ENCODE data around the gene HSBP1L1. TPM values are rescaled to one million over a fixed set of nuclear protein-coding genes. Genes with fewer than 3 reads are reported as not detected.
A peak's percentile ranks its signal among the peaks of the same experiment; 100 is the strongest.

HSBP1L1 gene
- total RNA-seq, 6 experiments from 2014 or later: 16.8 to 35.1 (median 23.7) TPM

DNA sequence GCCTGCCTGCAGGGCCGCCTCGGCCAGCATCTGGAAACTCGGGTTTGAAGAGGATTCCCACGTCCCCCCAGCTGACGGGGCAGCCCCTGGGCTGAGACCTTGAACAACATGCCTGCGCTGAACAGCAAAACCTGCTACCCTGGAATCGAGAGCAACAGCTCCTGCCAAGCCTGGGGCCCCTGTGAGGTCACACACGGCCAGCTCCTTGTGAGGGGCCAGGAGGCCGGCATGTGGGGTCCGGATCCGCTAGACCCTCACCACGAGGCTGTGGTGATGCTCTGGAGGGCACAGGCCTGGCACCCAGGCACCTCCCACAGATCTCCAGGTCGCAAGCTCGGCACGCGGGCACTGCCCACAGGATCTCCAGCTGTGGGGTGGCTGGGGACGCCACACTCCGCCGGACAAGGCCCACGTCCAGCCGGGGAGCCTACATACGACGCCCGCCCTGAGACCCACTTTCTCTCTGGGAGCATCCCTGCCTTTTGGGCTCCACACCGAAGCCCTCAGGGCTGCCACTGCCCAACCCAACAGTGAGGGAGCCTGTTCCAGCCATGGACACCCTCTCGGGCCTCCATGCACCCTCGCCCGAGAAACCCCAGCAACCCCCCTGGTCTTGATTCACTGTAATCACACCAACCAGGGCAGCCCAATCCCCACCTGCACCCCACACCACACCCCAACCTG lies 47.1 kb upstream of the HSBP1L1 start:
- peaks cover 0 to 42% (median 17%) of the 10 kb centered on the region in 4 donors for H3K36me3 ChIP-seq
- TF ChIP-seq, protein P1, sequence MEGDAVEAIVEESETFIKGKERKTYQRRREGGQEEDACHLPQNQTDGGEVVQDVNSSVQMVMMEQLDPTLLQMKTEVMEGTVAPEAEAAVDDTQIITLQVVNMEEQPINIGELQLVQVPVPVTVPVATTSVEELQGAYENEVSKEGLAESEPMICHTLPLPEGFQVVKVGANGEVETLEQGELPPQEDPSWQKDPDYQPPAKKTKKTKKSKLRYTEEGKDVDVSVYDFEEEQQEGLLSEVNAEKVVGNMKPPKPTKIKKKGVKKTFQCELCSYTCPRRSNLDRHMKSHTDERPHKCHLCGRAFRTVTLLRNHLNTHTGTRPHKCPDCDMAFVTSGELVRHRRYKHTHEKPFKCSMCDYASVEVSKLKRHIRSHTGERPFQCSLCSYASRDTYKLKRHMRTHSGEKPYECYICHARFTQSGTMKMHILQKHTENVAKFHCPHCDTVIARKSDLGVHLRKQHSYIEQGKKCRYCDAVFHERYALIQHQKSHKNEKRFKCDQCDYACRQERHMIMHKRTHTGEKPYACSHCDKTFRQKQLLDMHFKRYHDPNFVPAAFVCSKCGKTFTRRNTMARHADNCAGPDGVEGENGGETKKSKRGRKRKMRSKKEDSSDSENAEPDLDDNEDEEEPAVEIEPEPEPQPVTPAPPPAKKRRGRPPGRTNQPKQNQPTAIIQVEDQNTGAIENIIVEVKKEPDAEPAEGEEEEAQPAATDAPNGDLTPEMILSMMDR (IDR thresholded peaks at IDR 0.05): no peak
- no peak for TF ChIP-seq POLR2A (IDR thresholded peaks at IDR 0.05)
- ATAC-seq (no peak), DNase-seq (peak in 2 of 3 donors; percentile 31 to 41)
- no peaks in the 10 kb centered on the region for H3K9me3 ChIP-seq
- intact Hi-C loops (cut with DNase I): loop anchor here in 1 of 2 donors (10.0 kb wide), 1 partner anchor 117 kb away; the partner anchor contains the start of gene RBFA
- no peaks in the 10 kb centered on the region for H3K4me1 ChIP-seq
- no peak overlapping the region for H3K27ac ChIP-seq
- no peaks in the 10 kb centered on the region for H3K27me3 ChIP-seq
- H3K4me3 ChIP-seq: no peak overlapping the region
- no CpG with 5 or more reads among the region's 28 CpGs for WGBS (ENCODE audit: insufficient coverage, low coverage, low lambda C conversion rate, missing lambda C conversion rate)

DNA sequence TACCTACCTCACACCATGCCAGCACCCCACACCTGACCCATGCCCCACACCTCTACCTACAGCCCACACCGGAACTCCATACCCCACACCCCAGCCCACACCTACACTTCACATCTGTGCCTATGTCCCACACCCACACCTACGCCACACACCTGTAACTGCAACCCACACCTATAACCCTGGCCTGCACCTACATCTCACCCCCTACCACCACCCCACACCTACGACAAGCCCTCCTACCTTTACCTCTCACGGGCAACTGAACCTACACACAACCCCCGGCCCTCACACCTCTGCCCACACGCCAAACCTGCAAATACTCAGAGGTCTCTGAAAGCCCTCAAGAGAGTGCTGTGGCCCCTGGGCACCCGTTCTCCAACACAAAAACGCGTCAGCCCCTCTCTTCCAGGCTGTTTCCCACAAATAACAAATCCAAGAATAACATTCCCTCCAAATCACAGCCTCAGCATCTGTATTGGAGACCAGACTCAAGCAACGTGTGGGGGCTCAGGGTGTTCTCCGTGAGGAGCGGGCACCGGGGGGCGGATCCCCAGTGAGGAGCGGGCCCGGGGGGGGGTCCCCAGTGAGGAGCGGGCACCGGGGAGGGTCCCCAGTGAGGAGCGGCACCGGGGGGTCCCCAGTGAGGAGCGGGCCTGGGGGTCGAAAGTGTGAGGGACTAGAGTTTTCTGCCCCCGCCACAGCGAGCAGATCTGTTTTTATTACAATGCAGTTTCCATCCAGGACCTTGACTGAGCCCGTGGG lies 46.4 kb upstream of the HSBP1L1 start:
- 93% methylated on average over 14 of the region's 25 CpGs for WGBS (ENCODE audit: insufficient coverage, low coverage, low lambda C conversion rate, missing lambda C conversion rate)
- DNase-seq: no peak
- peaks cover 0 to 39% (median 18%) of the 10 kb centered on the region in 4 donors for H3K36me3 ChIP-seq

DNA sequence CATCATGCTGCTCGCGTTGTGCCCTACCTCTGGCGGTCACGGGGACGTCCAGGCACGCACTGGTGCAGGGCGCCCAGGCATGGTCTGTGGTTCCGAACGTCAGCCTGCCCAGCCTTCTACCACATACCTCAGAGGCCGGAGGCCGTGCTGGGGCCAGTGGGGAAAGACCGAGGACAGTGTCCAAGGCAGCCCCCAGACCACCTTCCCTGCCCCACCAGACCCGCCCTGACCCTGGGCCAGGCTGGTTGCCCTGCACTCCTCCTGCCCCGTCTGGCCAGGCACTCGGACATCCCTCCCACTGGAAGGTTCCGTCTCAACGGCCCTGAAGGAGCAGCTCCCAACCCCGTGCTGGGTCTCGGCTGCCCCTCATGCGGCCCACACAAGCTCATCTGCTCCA lies 45.8 kb upstream of the HSBP1L1 start:
- Histone ChIP-seq H3K9me3 (no peaks in the 10 kb centered on the region), H3K36me3 (peaks cover 0 to 41% (median 18%) of the 10 kb centered on the region in 4 donors), H3K4me3 (no peak overlapping the region), H3K27ac (no peak overlapping the region), H3K27me3 (no peaks in the 10 kb centered on the region), H3K4me1 (no peaks in the 10 kb centered on the region)
- peak in 2 of 4 donors; percentile 11 to 18 for ATAC-seq
- peak in 1 of 3 donors; percentile 51 for DNase-seq
- 100% methylated on average over 3 of the region's 20 CpGs for WGBS (ENCODE audit: insufficient coverage, low coverage, low lambda C conversion rate, missing lambda C conversion rate)
- TF ChIP-seq, protein P1 (IDR thresholded peaks at IDR 0.05): no peak
- TF ChIP-seq POLR2A (IDR thresholded peaks at IDR 0.05): no peak
- intact Hi-C loops (cut with DNase I): loop anchor here in 1 of 2 donors (10.0 kb wide), 1 partner anchor 116 kb away; the partner anchor contains the start of gene RBFA

More for the DNA sequence above, 46.4 kb upstream of the HSBP1L1 start:
- Histone ChIP-seq H3K9me3 (no peaks in the 10 kb centered on the region), H3K27me3 (no peaks in the 10 kb centered on the region), H3K4me3 (no peak overlapping the region), H3K27ac (no peak overlapping the region), H3K4me1 (no peaks in the 10 kb centered on the region)
- peak in 1 of 4 donors; percentile 3 for ATAC-seq
- intact Hi-C loops (cut with DNase I): loop anchor here in 1 of 2 donors (10.0 kb wide), 1 partner anchor 117 kb away; the partner anchor contains the start of gene RBFA
- TF ChIP-seq, protein P1 (IDR thresholded peaks at IDR 0.05): no peak
- no peak for TF ChIP-seq POLR2A (IDR thresholded peaks at IDR 0.05)

DNA sequence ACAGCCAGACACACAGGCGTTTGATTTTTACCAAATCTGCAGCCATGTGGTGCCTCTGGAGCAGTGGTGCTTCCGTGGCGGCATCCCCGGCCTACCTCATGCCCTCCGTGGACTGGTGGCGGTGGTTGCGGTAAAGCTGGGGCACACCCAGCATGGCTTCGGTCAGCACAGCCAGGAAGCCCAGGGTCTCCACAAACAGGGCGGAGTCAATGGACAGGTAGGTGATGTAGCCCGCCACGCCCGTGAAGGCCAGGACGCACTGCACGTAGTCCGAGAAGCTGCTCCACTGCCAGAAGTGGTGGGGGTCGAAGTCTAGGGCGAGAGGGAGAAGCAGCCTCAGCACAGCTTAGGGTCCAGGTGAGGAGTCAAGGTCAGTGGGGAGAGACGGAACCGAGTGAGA lies 45.4 kb upstream of the HSBP1L1 start:
- TF ChIP-seq, protein P1 (IDR thresholded peaks at IDR 0.05): no peak
- no peak for TF ChIP-seq POLR2A (IDR thresholded peaks at IDR 0.05)
- WGBS (ENCODE audit: insufficient coverage, low coverage, low lambda C conversion rate, missing lambda C conversion rate): 80% methylated on average over 4 of the region's 19 CpGs
- Histone ChIP-seq H3K27me3 (no peaks in the 10 kb centered on the region), H3K27ac (no peak overlapping the region), H3K4me1 (no peaks in the 10 kb centered on the region), H3K4me3 (no peak overlapping the region), H3K9me3 (no peaks in the 10 kb centered on the region), H3K36me3 (peaks cover 0 to 45% (median 20%) of the 10 kb centered on the region in 4 donors)
- ATAC-seq: peak in 1 of 4 donors; percentile 7
- intact Hi-C loops (cut with DNase I): loop anchor here in 1 of 2 donors (10.0 kb wide), 1 partner anchor 116 kb away; the partner anchor contains the start of gene RBFA
- DNase-seq: peak in 2 of 3 donors; percentile 44 to 46

Measured in right lobe of liver (tissue), 6 donors.